HCT116 (cell line): Measurements from ENCODE around the gene WDR26. TPM values are rescaled to one million over a fixed set of nuclear protein-coding genes. Genes with fewer than 3 reads are reported as not detected.

Source experiments
- ATAC-seq: fragments of 200-7000 bp; cut with Tn5 transposase; 2 replicates; pipeline ENCODE4 v1.9.1; 2020; ENCODE audit warnings: mild to moderate bottlenecking, moderate library complexity
- BruUV-seq: library from RNA; stranded (reverse); fragments of 400-500 nt; replicated peaks from 2 replicates; lab custom pipeline; 2021; lab: Mats Ljungman, UMichigan
- CTCF ChIA-PET: fragments of 300-600 bp; sonication (Branson Sonifier 250); formaldehyde crosslinking; loops from one replicate; lab custom pipeline; 2021; ENCODE audit warnings: antibody characterized with exemption; lab: Charles Lee
- POLR2A ChIA-PET: fragments of 300-600, 350-600 bp; sonication (Branson Sonifier 250); formaldehyde crosslinking; loops from one replicate; lab custom pipeline; 2021; ENCODE audit warnings: antibody characterized with exemption; lab: Charles Lee
- RAD21 ChIA-PET, 2 experiments: fragments of 300-600 bp; sonication (Branson Sonifier 250); formaldehyde crosslinking; loops; one replicate each; lab custom pipeline; 2023; ENCODE audit warnings: low total read pairs in 2 of 2; ENCODE audit not compliant: uncharacterized antibody in 2 of 2, unreplicated experiment in 2 of 2, low non-redundant PET in 1 of 2; lab: Charles Lee
- DNase-seq: peaks from one replicate; pipeline ENCODE4 v3.0.0-alpha.2; 2010; ENCODE audit warnings: low read depth, low spot score
- H2AFZ ChIP-seq: fragments of 200-600 bp; shearing (Covaris generic), sonication (generic); 2 replicates; pipeline ENCODE4 v1.6.1; 2017; ENCODE audit warnings: low read depth, mixed run types, mixed read lengths, antibody characterized with exemption, low read length; ENCODE audit not compliant: poor library complexity, severe bottlenecking
- H3K27ac ChIP-seq: 2 replicates; pipeline ENCODE4 v1.5.1; 2012; ENCODE audit warnings: low read depth, low read length
- H3K27me3 ChIP-seq: fragments of 200-600 bp; sonication (generic); 2 replicates; pipeline ENCODE4 v1.6.1; 2016; ENCODE audit warnings: mixed run types, low read length, mixed read lengths; ENCODE audit not compliant: insufficient read depth
- H3K36me3 ChIP-seq, 2 experiments: fragments of 200-500 bp in 1 of 2; fragments of 200-600 bp in 1 of 2; sonication (Bioruptor generic) in 1 of 2; sonication (generic) in 1 of 2; 2 replicates each; pipeline versions ENCODE4 v1.5.1 to v1.6.1; 2014 to 2016; ENCODE audit warnings: low read length in 2 of 2, inconsistent platforms in 1 of 2, mixed read lengths in 1 of 2, mixed run types in 1 of 2; ENCODE audit not compliant: insufficient read depth in 2 of 2, control insufficient read depth in 1 of 2
- H3K4me1 ChIP-seq, 2 experiments: fragments of 200-600 bp in 1 of 2; sonication (generic) in 1 of 2; 2 replicates each; pipeline versions ENCODE4 v1.5.1 to v1.6.1; 2012 to 2017; ENCODE audit warnings: low read length in 2 of 2, inconsistent platforms in 1 of 2, mild to moderate bottlenecking in 1 of 2, mixed read lengths in 1 of 2, mixed run types in 1 of 2, moderate library complexity in 1 of 2; ENCODE audit not compliant: insufficient read depth in 2 of 2, control insufficient read depth in 1 of 2
- H3K4me2 ChIP-seq: fragments of 200-600 bp; sonication (generic); 2 replicates; pipeline ENCODE4 v1.6.1; 2017; ENCODE audit warnings: mixed run types, low read length, mixed read lengths
- H3K4me3 ChIP-seq, 2 experiments: fragments of 200-600 bp in 1 of 2; sonication (generic) in 1 of 2; replicated peaks in 1 of 2; 2 replicates each; pipeline ENCODE4 v1.5.1; 2011 to 2016; ENCODE audit warnings: low read length in 2 of 2, control low read depth in 1 of 2, low read depth in 1 of 2, mild to moderate bottlenecking in 1 of 2, mixed read lengths in 1 of 2, mixed run types in 1 of 2
- H3K79me2 ChIP-seq: fragments of 200-600 bp; sonication (generic); 2 replicates; pipeline ENCODE4 v1.6.1; 2017; ENCODE audit warnings: mild to moderate bottlenecking, mixed run types, low read length, moderate library complexity, mixed read lengths; ENCODE audit not compliant: insufficient read depth
- H3K9ac ChIP-seq: fragments of 200-600 bp; sonication (generic); 2 replicates; pipeline ENCODE4 v1.6.1; 2016; ENCODE audit warnings: low read length, mixed read lengths
- H3K9me2 ChIP-seq: fragments of 200-600 bp; sonication (generic), shearing (Covaris generic); 2 replicates; pipeline ENCODE4 v1.6.1; 2017; ENCODE audit warnings: mixed run types, mild to moderate bottlenecking, moderate library complexity; ENCODE audit not compliant: insufficient read depth
- H3K9me3 ChIP-seq, 2 experiments: fragments of 200-500 bp in 1 of 2; fragments of 200-600 bp in 1 of 2; sonication (Bioruptor generic) in 1 of 2; sonication (generic) in 1 of 2; 2 replicates each; pipeline ENCODE4 v1.6.1; 2014 to 2017; ENCODE audit warnings: low read length in 2 of 2, mixed read lengths in 2 of 2, inconsistent platforms in 1 of 2, low read depth in 1 of 2, mild to moderate bottlenecking in 1 of 2, mixed run types in 1 of 2, moderate library complexity in 1 of 2; ENCODE audit not compliant: control insufficient read depth in 1 of 2, insufficient read depth in 1 of 2
- H4K20me1 ChIP-seq: fragments of 200-600 bp; sonication (generic), shearing (Covaris generic); 2 replicates; pipeline ENCODE4 v1.6.1; 2017; ENCODE audit warnings: mixed run types, mild to moderate bottlenecking, moderate library complexity; ENCODE audit not compliant: insufficient read depth
- EGR1 ChIP-seq: IDR thresholded peaks from 2 replicates; pipeline ENCODE4 v1.6.1; 2012; ENCODE audit warnings: low read depth
- EZH2 ChIP-seq: fragments of 200-600 bp; sonication (generic); IDR thresholded peaks from 2 replicates; pipeline ENCODE4 v1.6.1; 2017; ENCODE audit warnings: antibody characterized with exemption, mixed run types
- EZH2phosphoT487 ChIP-seq: fragments of 200-600 bp; IDR thresholded peaks from 2 replicates; pipeline ENCODE4 v1.6.1; 2018; ENCODE audit warnings: antibody characterized with exemption, borderline replicate concordance
- JUND ChIP-seq: IDR thresholded peaks from 2 replicates; pipeline ENCODE4 v1.6.1; 2012
- MAX ChIP-seq: IDR thresholded peaks from 2 replicates; pipeline ENCODE4 v1.6.1; 2012
- POLR2A ChIP-seq: IDR thresholded peaks from 2 replicates; pipeline ENCODE4 v1.7.0; 2011; ENCODE audit warnings: borderline replicate concordance; ENCODE audit not compliant: insufficient read depth, insufficient read length; ENCODE audit errors: extremely low read depth
- POLR2AphosphoS5 ChIP-seq: IDR thresholded peaks from 2 replicates; pipeline ENCODE4 v1.6.1; 2011; ENCODE audit warnings: mild to moderate bottlenecking, low read depth, low read length, moderate library complexity
- REST ChIP-seq: IDR thresholded peaks from 2 replicates; pipeline ENCODE4 v1.6.1; 2012; ENCODE audit warnings: low read depth
- SIN3A ChIP-seq: IDR thresholded peaks from 2 replicates; pipeline ENCODE4 v1.6.1; 2012; ENCODE audit warnings: low read depth
- SP1 ChIP-seq: IDR thresholded peaks from 2 replicates; pipeline ENCODE4 v1.6.1; 2012; ENCODE audit warnings: low read depth
- YY1 ChIP-seq: IDR thresholded peaks from 2 replicates; pipeline ENCODE4 v1.6.1; 2011; ENCODE audit warnings: low read length, low read depth, moderate library complexity, mild to moderate bottlenecking; ENCODE audit not compliant: insufficient replicate concordance; ENCODE audit errors: extremely low read depth
- ZFX ChIP-seq: fragments of 450-650 bp; IDR thresholded peaks from 2 replicates; pipeline ENCODE4 v1.6.1; 2017
- ZNF274 ChIP-seq: fragments of 200-500 bp; sonication (Bioruptor generic); IDR thresholded peaks from 2 replicates; pipeline ENCODE4 v1.6.1; 2014; ENCODE audit warnings: mild to moderate bottlenecking, low read depth, low read length, inconsistent platforms
- intact Hi-C: fragments of 100-400 bp; cut with micrococcal nuclease; formaldehyde crosslinking; loops from 2 replicates; pipeline ENCODE4 v1.10.0; 2022
- total RNA-seq: library from RNA; stranded (reverse); gene quantifications from one replicate; pipeline ENCODE4 v1.2.1, GENCODE V29; 2021; ENCODE audit not compliant: unreplicated experiment
- TF ChIP-seq, protein P1 (sequence below): IDR thresholded peaks from 2 replicates; pipeline ENCODE4 v1.6.1; 2011; ENCODE audit warnings: mild to moderate bottlenecking, low read length, moderate library complexity; ENCODE audit not compliant: insufficient replicate concordance; ENCODE audit errors: extremely low read depth

Gene WDR26
- total RNA-seq, 1 experiment from 2014 or later: 57.2 TPM

DNA sequence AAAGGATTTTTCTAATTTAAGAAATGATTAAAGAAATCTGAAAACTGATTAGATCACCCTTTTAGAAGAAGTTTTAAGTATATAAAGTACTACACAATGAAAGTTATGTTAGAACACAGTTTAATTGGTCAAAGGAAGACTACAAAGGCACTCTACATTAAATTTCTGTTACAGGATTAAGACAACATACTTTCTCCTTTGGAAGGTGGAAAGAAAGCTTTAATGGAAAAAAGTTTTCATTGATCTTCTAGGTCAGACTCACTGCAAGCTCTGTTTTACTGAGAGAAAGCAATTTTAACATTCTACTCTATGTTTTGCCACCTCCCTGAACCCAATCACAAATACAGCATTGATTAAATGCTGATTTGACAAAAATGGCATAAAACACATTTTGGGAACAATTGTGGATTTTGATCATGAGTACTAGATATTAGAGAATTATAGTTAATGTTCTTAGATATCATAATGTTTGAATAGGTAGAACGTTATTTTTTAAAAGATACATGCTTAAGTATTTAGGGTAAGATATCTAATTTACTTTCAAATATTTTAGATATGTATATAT is 32.0 kb downstream of the WDR26 start:
- Histone ChIP-seq H3K36me3 (peaks cover 39 to 67% of the 10 kb centered on the region in 2 experiments), H3K4me1 (peaks cover 4 to 8% of the 10 kb centered on the region in 2 experiments; a peak in 3 of 4 replicates)
- CTCF ChIA-PET: no interaction called here

More for the DNA sequence above, 32.0 kb downstream of the WDR26 start:
- no peak overlapping the region for H3K9ac ChIP-seq
- H3K4me2 ChIP-seq: no peak overlapping the region
- no peaks in the 10 kb centered on the region for H3K27me3 ChIP-seq
- intact Hi-C loops: no loop called here
- no TSS peak for BruUV-seq
- no peak overlapping the region for H3K27ac ChIP-seq
- ATAC-seq (no peak), DNase-seq (no peak)
- 0 out of 2 replicates have a peak, but pooled peaks cover 3% of the 10 kb centered on the region for H4K20me1 ChIP-seq
- no peaks in the 10 kb centered on the region for H3K9me3 ChIP-seq
- ChIA-PET RAD21 (no interaction called here), POLR2A (no interaction called here)
- TF ChIP-seq SIN3A (no peak), REST (no peak), POLR2AphosphoS5 (no peak), ZFX (no peak), EZH2 (no peak), JUND (no peak), MAX (no peak), EGR1 (no peak), YY1 (no peak), SP1 (no peak), ZNF274 (no peak), EZH2phosphoT487 (no peak), POLR2A (no peak)
- TF ChIP-seq, protein P1, sequence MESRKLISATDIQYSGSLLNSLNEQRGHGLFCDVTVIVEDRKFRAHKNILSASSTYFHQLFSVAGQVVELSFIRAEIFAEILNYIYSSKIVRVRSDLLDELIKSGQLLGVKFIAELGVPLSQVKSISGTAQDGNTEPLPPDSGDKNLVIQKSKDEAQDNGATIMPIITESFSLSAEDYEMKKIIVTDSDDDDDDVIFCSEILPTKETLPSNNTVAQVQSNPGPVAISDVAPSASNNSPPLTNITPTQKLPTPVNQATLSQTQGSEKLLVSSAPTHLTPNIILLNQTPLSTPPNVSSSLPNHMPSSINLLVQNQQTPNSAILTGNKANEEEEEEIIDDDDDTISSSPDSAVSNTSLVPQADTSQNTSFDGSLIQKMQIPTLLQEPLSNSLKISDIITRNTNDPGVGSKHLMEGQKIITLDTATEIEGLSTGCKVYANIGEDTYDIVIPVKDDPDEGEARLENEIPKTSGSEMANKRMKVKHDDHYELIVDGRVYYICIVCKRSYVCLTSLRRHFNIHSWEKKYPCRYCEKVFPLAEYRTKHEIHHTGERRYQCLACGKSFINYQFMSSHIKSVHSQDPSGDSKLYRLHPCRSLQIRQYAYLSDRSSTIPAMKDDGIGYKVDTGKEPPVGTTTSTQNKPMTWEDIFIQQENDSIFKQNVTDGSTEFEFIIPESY: no peak
- H2AFZ ChIP-seq: no peak overlapping the region
- H3K9me2 ChIP-seq: no peaks in the 10 kb centered on the region
- H3K79me2 ChIP-seq: peaks cover 38% of the 10 kb centered on the region
- H3K4me3 ChIP-seq: no peak overlapping the region
